GM10266 (cell line): ENCODE data around the gene NAV3.

Source experiments
- DNase-seq: peaks from one replicate; pipeline ENCODE4 v3.0.0; 2012; ENCODE audit errors: extremely low spot score
- CTCF ChIP-seq: IDR thresholded peaks from 2 replicates; pipeline ENCODE4 v1.5.1; 2012; ENCODE audit warnings: mild to moderate bottlenecking, low read depth; ENCODE audit not compliant: control insufficient read depth, insufficient read depth; ENCODE audit errors: missing control alignments

NAV3 gene

GRCh38 chr12:78086553-78087362 is 256.1 kb downstream of the NAV3 start:
- no peak for DNase-seq

GRCh38 chr12:78087363-78087675 is 256.6 kb downstream of the NAV3 start:
- TF ChIP-seq CTCF = no peak
- DNase-seq = no peak

More at GRCh38 chr12:78086553-78087362, 256.1 kb downstream of the NAV3 start:
- TF ChIP-seq CTCF = no peak

- TF ChIP-seq CTCF = no peak
- DNase-seq = no peak
Measured at GRCh38 chr12:78088391-78088832, 257.7 kb downstream of the NAV3 start.

- no peak for TF ChIP-seq CTCF
- no peak for DNase-seq
Measured at GRCh38 chr12:78090266-78090665, 259.6 kb downstream of the NAV3 start.

GRCh38 chr12:78095623-78096022 is 264.9 kb downstream of the NAV3 start:
- TF ChIP-seq CTCF = no peak
- DNase-seq = no peak

GRCh38 chr12:78096909-78097597 is 266.4 kb downstream of the NAV3 start:
- no peak for TF ChIP-seq CTCF
- no peak for DNase-seq

GRCh38 chr12:78099806-78100205 is 269.1 kb downstream of the NAV3 start:
- TF ChIP-seq CTCF = no peak
- DNase-seq = no peak
